Measurements from ENCODE around the gene CCL22. TPM values are rescaled to one million over a fixed set of nuclear protein-coding genes. Genes with fewer than 3 reads are reported as not detected.

Gene CCL22
- total RNA-seq, 4 donors from 2014 or later: 6.7 TPM; not detected in 3

GRCh38 chr16:57409065-57409464 lies 50.5 kb downstream of the CCL22 start:
- ATAC-seq (ENCODE audit: low FRiP score): no peak
- no peak for DNase-seq (ENCODE audit: low spot score)
- no peak for TF ChIP-seq CTCF (IDR thresholded peaks at IDR 0.05)

GRCh38 chr16:57409870-57410587 lies 51.4 kb downstream of the CCL22 start:
- DNase-seq (ENCODE audit: low spot score) (no peak), ATAC-seq (ENCODE audit: low FRiP score) (no peak)
- no peak for TF ChIP-seq CTCF (IDR thresholded peaks at IDR 0.05)

GRCh38 chr16:57411362-57411976 lies 52.9 kb downstream of the CCL22 start:
- ATAC-seq (ENCODE audit: low FRiP score): no peak
- TF ChIP-seq CTCF (IDR thresholded peaks at IDR 0.05): no peak
- DNase-seq (ENCODE audit: low spot score): no peak

GRCh38 chr16:57412584-57412983 lies 54.0 kb downstream of the CCL22 start:
- no peak for ATAC-seq (ENCODE audit: low FRiP score)
- DNase-seq (ENCODE audit: low spot score): no peak
- TF ChIP-seq CTCF (IDR thresholded peaks at IDR 0.05): no peak

GRCh38 chr16:57413301-57413730 lies 54.7 kb downstream of the CCL22 start:
- DNase-seq (ENCODE audit: low spot score) (no peak), ATAC-seq (ENCODE audit: low FRiP score) (no peak)
- no peak for TF ChIP-seq CTCF (IDR thresholded peaks at IDR 0.05)

- no peak for DNase-seq (ENCODE audit: low spot score)
Measured at GRCh38 chr16:57413733-57414132, 55.1 kb downstream of the CCL22 start.

More at GRCh38 chr16:57413733-57414132, 55.1 kb downstream of the CCL22 start:
- ATAC-seq (ENCODE audit: low FRiP score): no peak
- no peak for TF ChIP-seq CTCF (IDR thresholded peaks at IDR 0.05)

Small RNA genes lying within 50 kb of the gene (small RNA-seq; reads per million reads assigned to genes)
- not detected for gene AC108081.1

Other genes with a start within 250 kb of the CCL22 start
- 10 to 100 TPM; 47.1 to 62.6 (median 54.5) TPM for gene PSME3IP1, start 172.7 kb upstream of the CCL22 start, total RNA-seq
- gene RSPRY1, start 172.5 kb upstream of the CCL22 start, total RNA-seq: 10 to 100 TPM; 22.7 to 40.6 (median 28.9) TPM
- 10 to 100 TPM; 48.8 to 67.3 (median 65.0) TPM for gene ARL2BP, start 113.5 kb upstream of the CCL22 start, total RNA-seq
- 10 to 100 TPM in 3 of 4 donors, 1 to 10 TPM in 1; 9.0 to 49.1 (median 12.2) TPM for gene PLLP, start 74.1 kb upstream of the CCL22 start, total RNA-seq
- gene CX3CL1, start 13.7 kb downstream of the CCL22 start, total RNA-seq: 10 to 100 TPM in 2 of 4 donors, 1 to 10 TPM in 2; 7.1 to 59.7 (median 11.9) TPM
- not detected for gene CCL17, start 46.0 kb downstream of the CCL22 start, total RNA-seq
- 10 to 100 TPM; 26.4 to 37.2 (median 32.4) TPM for gene CIAPIN1, start 88.6 kb downstream of the CCL22 start, total RNA-seq
- gene COQ9, start 88.7 kb downstream of the CCL22 start, total RNA-seq: 10 to 100 TPM; 30.6 to 60.5 (median 44.7) TPM
- gene POLR2C, start 103.9 kb downstream of the CCL22 start, total RNA-seq: 10 to 100 TPM; 82.4 to 89.4 (median 85.4) TPM
- gene DOK4, start 127.7 kb downstream of the CCL22 start, total RNA-seq: 10 to 100 TPM in 3 of 4 donors, 1 to 10 TPM in 1; 5.9 to 36.3 (median 12.9) TPM
- 1 to 10 TPM; 3.5 to 9.8 (median 7.8) TPM for gene CCDC102A, start 177.8 kb downstream of the CCL22 start, total RNA-seq
- under 1 TPM in 2 of 4 donors, not detected in 2; 0.31 to 0.37 TPM for gene ADGRG5, start 183.9 kb downstream of the CCL22 start, total RNA-seq